ENCODE measurements around the gene ASPM.

- TF ChIP-seq CTCF (conservative IDR thresholded peaks at IDR 0.05) = no peak
- no peak for TF ChIP-seq ZFX (IDR thresholded peaks at IDR 0.05)
Observed at GRCh38 chr1:197170538-197170937, 24.1 kb upstream of the ASPM start.

All from C4-2B (cell line).